H9 (cell line): ENCODE measurements around the gene HPGDS. TPM values are rescaled to one million over a fixed set of nuclear protein-coding genes. Genes with fewer than 3 reads are reported as not detected.

Source experiments
- DNase-seq: peaks from one replicate; pipeline ENCODE4 v3.0.0-alpha.2; 2017
- H2AFZ ChIP-seq: one replicate; pipeline ENCODE4 v1.6.1; 2013; ENCODE audit warnings: mild to moderate bottlenecking, low read length, control low read depth, moderate library complexity
- H2AK5ac ChIP-seq: 2 replicates; pipeline ENCODE4 v1.6.1; 2013; ENCODE audit warnings: low read length, control low read depth, mixed read lengths; ENCODE audit not compliant: insufficient read length
- H2BK120ac ChIP-seq: one replicate; pipeline ENCODE4 v1.6.1; 2013; ENCODE audit warnings: low read depth, mild to moderate bottlenecking, low read length, control low read depth, inconsistent platforms; ENCODE audit not compliant: poor library complexity, severe bottlenecking
- H2BK12ac ChIP-seq: 2 replicates; pipeline ENCODE4 v1.6.1; 2013; ENCODE audit warnings: low read length, control low read depth, mixed read lengths, low read depth; ENCODE audit not compliant: insufficient read length
- H2BK15ac ChIP-seq: 2 replicates; pipeline ENCODE4 v1.6.1; 2013; ENCODE audit warnings: low read depth, low read length, control low read depth
- H2BK20ac ChIP-seq: one replicate; pipeline ENCODE4 v1.6.1; 2013; ENCODE audit warnings: low read depth, mild to moderate bottlenecking, low read length, control low read depth, inconsistent platforms; ENCODE audit not compliant: poor library complexity, severe bottlenecking
- H2BK5ac ChIP-seq: 2 replicates; pipeline ENCODE4 v1.6.1; 2013; ENCODE audit warnings: low read length, control low read depth, mixed read lengths; ENCODE audit not compliant: insufficient read length
- H3K14ac ChIP-seq: 2 replicates; pipeline ENCODE4 v1.6.1; 2013; ENCODE audit warnings: low read length, control low read depth; ENCODE audit not compliant: insufficient read depth
- H3K18ac ChIP-seq: 2 replicates; pipeline ENCODE4 v1.6.1; 2013; ENCODE audit warnings: low read depth, mild to moderate bottlenecking, mixed read lengths, low read length, control low read depth; ENCODE audit not compliant: insufficient read length
- H3K23ac ChIP-seq: 2 replicates; pipeline ENCODE4 v1.6.1; 2013; ENCODE audit warnings: low read length, control low read depth, mixed read lengths, low read depth; ENCODE audit not compliant: insufficient read length
- H3K23me2 ChIP-seq: 2 replicates; pipeline ENCODE4 v1.6.1; 2013; ENCODE audit warnings: low read depth, mild to moderate bottlenecking, mixed read lengths, low read length, control low read depth; ENCODE audit not compliant: insufficient read length, poor library complexity, severe bottlenecking
- H3K27ac ChIP-seq: 2 replicates; pipeline ENCODE4 v1.5.1; 2013; ENCODE audit warnings: low read length, control low read depth, mixed read lengths, low read depth; ENCODE audit not compliant: insufficient read length
- H3K27me3 ChIP-seq: 2 replicates; pipeline ENCODE4 v1.6.1; 2013; ENCODE audit warnings: low read length, control low read depth, inconsistent platforms; ENCODE audit not compliant: insufficient read depth
- H3K4ac ChIP-seq: 2 replicates; pipeline ENCODE4 v1.6.1; 2013; ENCODE audit warnings: low read depth, mild to moderate bottlenecking, control low read depth, inconsistent platforms, low read length, moderate library complexity
- H3K4me1 ChIP-seq: 2 replicates; pipeline ENCODE4 v1.6.1; 2013; ENCODE audit warnings: low read length, control low read depth, inconsistent platforms; ENCODE audit not compliant: insufficient read depth
- H3K4me2 ChIP-seq: 2 replicates; pipeline ENCODE4 v1.6.1; 2013; ENCODE audit warnings: low read length, control low read depth, mixed read lengths; ENCODE audit not compliant: insufficient read length, insufficient read depth
- H3K56ac ChIP-seq: 2 replicates; pipeline ENCODE4 v1.6.1; 2013; ENCODE audit warnings: low read depth, mild to moderate bottlenecking, mixed read lengths, low read length, control low read depth; ENCODE audit not compliant: insufficient read length
- H3K79me1 ChIP-seq: 2 replicates; pipeline ENCODE4 v1.6.1; 2013; ENCODE audit warnings: low read depth, mild to moderate bottlenecking, moderate library complexity, low read length, control low read depth, inconsistent platforms; ENCODE audit not compliant: insufficient read depth, poor library complexity, severe bottlenecking
- H3K79me2 ChIP-seq: 2 replicates; pipeline ENCODE4 v1.6.1; 2013; ENCODE audit warnings: low read length, control low read depth, inconsistent platforms; ENCODE audit not compliant: insufficient read depth
- H3K9ac ChIP-seq: 2 replicates; pipeline ENCODE4 v1.6.1; 2013; ENCODE audit warnings: low read length, control low read depth, mixed read lengths; ENCODE audit not compliant: insufficient read length; ENCODE audit errors: extremely low read depth
- H3K9me3 ChIP-seq: one replicate; pipeline ENCODE4 v1.6.1; 2013; ENCODE audit warnings: low read depth, low read length, inconsistent platforms; ENCODE audit not compliant: control insufficient read depth
- H3T11ph ChIP-seq: one replicate; pipeline ENCODE4 v1.6.1; 2013; ENCODE audit warnings: mild to moderate bottlenecking, low read length, control low read depth, inconsistent platforms
- H4K20me1 ChIP-seq: one replicate; pipeline ENCODE4 v1.6.1; 2013; ENCODE audit not compliant: control insufficient read depth, insufficient read length, insufficient read depth
- H4K5ac ChIP-seq: 2 replicates; pipeline ENCODE4 v1.6.1; 2013; ENCODE audit warnings: low read depth, mild to moderate bottlenecking, mixed read lengths, low read length, control low read depth; ENCODE audit not compliant: insufficient read length
- H4K8ac ChIP-seq: replicated peaks from 2 replicates; pipeline ENCODE4 v1.6.1; 2013; ENCODE audit warnings: low read length, control low read depth, mixed read lengths, low read depth; ENCODE audit not compliant: insufficient read length
- H4K91ac ChIP-seq: 2 replicates; pipeline ENCODE4 v1.6.1; 2013; ENCODE audit warnings: low read depth, mild to moderate bottlenecking, moderate library complexity, mixed read lengths, low read length, control low read depth; ENCODE audit not compliant: insufficient read length
- H3K27ac Mint-ChIP-seq, 3 experiments: 2 replicates in 2 of 3; 3 replicates in 1 of 3; pipeline ENCODE4 v1.8.0; 2020 to 2021; ENCODE audit warnings: mixed read lengths in 3 of 3, mild to moderate bottlenecking in 1 of 3, moderate library complexity in 1 of 3
- H3K27me3 Mint-ChIP-seq: 2 replicates; pipeline ENCODE4 v1.8.0; 2021; ENCODE audit warnings: low read depth, mild to moderate bottlenecking, moderate library complexity, mixed read lengths
- H3K36me3 Mint-ChIP-seq, 3 experiments: 2 replicates in 2 of 3; 3 replicates in 1 of 3; pipeline ENCODE4 v1.8.0; 2020 to 2021; ENCODE audit warnings: low read depth in 3 of 3, mixed read lengths in 3 of 3; ENCODE audit not compliant: insufficient read depth in 1 of 3
- H3K4me1 Mint-ChIP-seq, 2 experiments: 2 replicates each; pipeline ENCODE4 v1.8.0; 2020; ENCODE audit warnings: mixed read lengths in 2 of 2
- H3K4me3 Mint-ChIP-seq, 2 experiments: 2 replicates in 1 of 2; 3 replicates in 1 of 2; pipeline ENCODE4 v1.8.0; 2020 to 2021; ENCODE audit warnings: mild to moderate bottlenecking in 2 of 2, mixed read lengths in 2 of 2, moderate library complexity in 1 of 2
- H3K9me3 Mint-ChIP-seq, 2 experiments: 2 replicates in 1 of 2; 3 replicates in 1 of 2; pipeline ENCODE4 v1.8.0; 2020; ENCODE audit warnings: mild to moderate bottlenecking in 2 of 2, mixed read lengths in 2 of 2, moderate library complexity in 1 of 2
- total RNA-seq: library from RNA; stranded (reverse); gene quantifications from 2 replicates; pipeline ENCODE4 v1.2.1, GENCODE V29; 2021
- TF ChIP-seq, protein P1 (sequence below): fragments of 200-600 bp; sonication (generic); conservative IDR thresholded peaks from 3 replicates; pipeline ENCODE4 v1.8.0; 2021; ENCODE audit warnings: antibody characterized with exemption, mild to moderate bottlenecking

Gene HPGDS
- total RNA-seq, 1 experiment from 2014 or later, result not detected

DNA sequence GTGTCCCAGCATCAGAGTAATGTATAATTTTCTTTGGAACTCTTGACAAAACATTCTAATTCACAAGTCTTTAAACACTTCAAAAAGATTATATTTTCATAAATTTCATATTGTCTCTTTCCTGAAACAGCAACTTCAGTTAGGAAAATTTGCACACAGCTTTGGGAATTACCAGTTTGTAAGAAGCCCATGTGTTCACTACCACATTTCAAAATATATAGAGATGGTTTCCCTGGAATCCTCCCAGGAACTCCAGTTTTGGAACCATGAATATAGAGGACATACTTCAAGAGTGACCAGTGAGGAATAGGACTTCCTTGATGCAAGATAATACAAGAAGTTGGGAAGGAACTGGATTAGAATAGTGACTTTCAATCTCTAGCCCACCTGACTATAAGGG is 28.7 kb upstream of the HPGDS start:
- peaks cover 0 to 2% of the 10 kb centered on the region in 2 experiments; a peak in 1 of 4 replicates for H3K4me1 Mint-ChIP-seq
- Histone ChIP-seq H3K56ac (no peak overlapping the region), H2BK120ac (no peak overlapping the region), H3K79me2 (no peaks in the 10 kb centered on the region), H3K9ac (no peak overlapping the region), H3K4ac (no peak overlapping the region), H3K18ac (no peak overlapping the region), H4K8ac (no peak overlapping the region), H4K91ac (no peak overlapping the region), H2BK12ac (no peak overlapping the region), H2AFZ (no peak overlapping the region), H4K20me1 (no peaks in the 10 kb centered on the region), H3K9me3 (no peaks in the 10 kb centered on the region), H2BK15ac (no peak overlapping the region), H2BK20ac (no peak overlapping the region), H3K27me3 (no peaks in the 10 kb centered on the region), H4K5ac (no peak overlapping the region), H3K23me2 (no peaks in the 10 kb centered on the region), H3K4me1 (no peaks in the 10 kb centered on the region), H2AK5ac (no peak overlapping the region), H3K14ac (no peak overlapping the region), H3K4me2 (no peak overlapping the region), H3K23ac (no peak overlapping the region), H2BK5ac (no peak overlapping the region), H3K27ac (no peak overlapping the region), H3K79me1 (no peaks in the 10 kb centered on the region), H3T11ph (no peak overlapping the region)
- TF ChIP-seq, protein P1, sequence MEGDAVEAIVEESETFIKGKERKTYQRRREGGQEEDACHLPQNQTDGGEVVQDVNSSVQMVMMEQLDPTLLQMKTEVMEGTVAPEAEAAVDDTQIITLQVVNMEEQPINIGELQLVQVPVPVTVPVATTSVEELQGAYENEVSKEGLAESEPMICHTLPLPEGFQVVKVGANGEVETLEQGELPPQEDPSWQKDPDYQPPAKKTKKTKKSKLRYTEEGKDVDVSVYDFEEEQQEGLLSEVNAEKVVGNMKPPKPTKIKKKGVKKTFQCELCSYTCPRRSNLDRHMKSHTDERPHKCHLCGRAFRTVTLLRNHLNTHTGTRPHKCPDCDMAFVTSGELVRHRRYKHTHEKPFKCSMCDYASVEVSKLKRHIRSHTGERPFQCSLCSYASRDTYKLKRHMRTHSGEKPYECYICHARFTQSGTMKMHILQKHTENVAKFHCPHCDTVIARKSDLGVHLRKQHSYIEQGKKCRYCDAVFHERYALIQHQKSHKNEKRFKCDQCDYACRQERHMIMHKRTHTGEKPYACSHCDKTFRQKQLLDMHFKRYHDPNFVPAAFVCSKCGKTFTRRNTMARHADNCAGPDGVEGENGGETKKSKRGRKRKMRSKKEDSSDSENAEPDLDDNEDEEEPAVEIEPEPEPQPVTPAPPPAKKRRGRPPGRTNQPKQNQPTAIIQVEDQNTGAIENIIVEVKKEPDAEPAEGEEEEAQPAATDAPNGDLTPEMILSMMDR, result no peak
- H3K27ac Mint-ChIP-seq, result no peak overlapping the region
- peaks cover 0 to 5% (median 0%) of the 10 kb centered on the region in 3 experiments; a peak in 1 of 7 replicates for H3K36me3 Mint-ChIP-seq
- peaks cover 3 to 4% of the 10 kb centered on the region in 2 experiments; a peak in 3 of 5 replicates for H3K9me3 Mint-ChIP-seq
- H3K27me3 Mint-ChIP-seq, result no peaks in the 10 kb centered on the region
- H3K4me3 Mint-ChIP-seq, result no peak overlapping the region
- DNase-seq, result no peak
